Right renal pelvis (tissue), 4 donors: ENCODE data around the gene SURF1. TPM values are rescaled to one million over a fixed set of nuclear protein-coding genes. Genes with fewer than 3 reads are reported as not detected.
"Not testable (repeated sequence)": the region's sequence is repeated elsewhere in the genome, so short reads cannot be mapped to it uniquely, and the experiment has no call there.

ENCODE experiments used
- DNase-seq, 4 donors: peaks; one replicate each; pipeline ENCODE4 v3.0.0-alpha.2; 2013; ENCODE audit warnings: low read depth in 4 of 4, low spot score in 3 of 4, missing footprints in 1 of 4
- polyA plus RNA-seq, 4 donors: library from polyadenylated mRNA; unstranded; fragments of 120-200 nt; gene quantifications; one replicate each; pipeline ENCODE4 v1.2.1, GENCODE V29; 2013; ENCODE audit not compliant: insufficient read length in 4 of 4

The SURF1 gene
- polyA plus RNA-seq, 4 donors = 33.8 to 53.0 (median 42.4) TPM

DNA sequence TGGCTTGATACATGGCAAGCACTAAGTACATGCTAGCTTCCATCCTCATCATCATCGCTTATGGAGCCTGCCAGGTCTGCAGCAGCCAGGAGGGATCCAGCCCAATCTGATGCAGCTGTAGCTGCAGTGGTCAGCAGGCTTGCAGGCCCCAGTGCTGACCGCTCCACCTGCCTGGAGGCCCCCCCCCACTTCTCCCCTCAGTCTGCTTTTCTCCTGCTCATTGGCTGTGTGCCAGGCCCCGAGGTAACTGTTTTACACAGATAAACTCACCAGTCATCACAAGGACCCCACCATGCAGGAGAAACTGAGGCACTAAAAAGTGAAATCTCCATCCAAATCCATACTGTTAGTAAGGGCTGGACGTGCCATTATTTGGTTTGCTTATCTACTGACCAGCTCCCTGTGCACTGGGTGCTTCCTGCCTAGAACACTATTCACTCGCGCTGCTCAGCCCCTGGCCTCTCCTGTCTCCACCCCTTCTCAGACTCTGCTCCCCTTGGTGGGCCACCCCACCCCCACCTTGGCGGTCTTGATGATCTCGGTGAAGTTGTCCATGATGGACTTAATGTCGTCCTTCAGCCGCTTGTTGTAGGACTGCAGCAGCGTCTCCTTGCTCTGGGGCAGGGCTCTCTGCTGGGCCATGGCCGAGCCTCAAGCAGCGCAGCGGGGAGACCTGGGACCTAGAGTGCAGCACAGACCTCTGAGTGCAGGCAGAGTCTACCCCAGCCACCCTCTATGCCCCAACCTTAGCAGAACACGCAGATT is 10.1 kb downstream of the SURF1 start:
- DNase-seq = no peak

DNA sequence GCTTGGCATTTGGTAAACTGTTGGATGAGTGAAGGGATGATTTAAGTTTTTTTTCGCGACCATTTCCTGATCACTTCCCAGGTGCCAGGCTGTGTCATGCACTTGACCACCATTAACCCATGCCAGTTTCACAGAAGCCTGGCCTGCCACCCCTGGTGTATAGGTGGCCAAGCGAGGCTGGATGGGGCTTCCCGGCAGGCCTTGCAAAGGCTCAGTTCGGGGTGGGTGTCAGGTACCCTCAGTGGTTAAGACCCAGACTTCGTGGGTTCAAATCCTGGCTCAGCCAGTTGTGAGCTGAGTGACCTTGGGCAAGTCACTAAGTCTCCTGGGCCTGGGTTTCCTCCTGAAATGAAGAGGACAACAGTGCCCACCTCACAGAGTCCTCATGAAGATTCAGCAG is 10.7 kb downstream of the SURF1 start:
- no peak for DNase-seq

DNA sequence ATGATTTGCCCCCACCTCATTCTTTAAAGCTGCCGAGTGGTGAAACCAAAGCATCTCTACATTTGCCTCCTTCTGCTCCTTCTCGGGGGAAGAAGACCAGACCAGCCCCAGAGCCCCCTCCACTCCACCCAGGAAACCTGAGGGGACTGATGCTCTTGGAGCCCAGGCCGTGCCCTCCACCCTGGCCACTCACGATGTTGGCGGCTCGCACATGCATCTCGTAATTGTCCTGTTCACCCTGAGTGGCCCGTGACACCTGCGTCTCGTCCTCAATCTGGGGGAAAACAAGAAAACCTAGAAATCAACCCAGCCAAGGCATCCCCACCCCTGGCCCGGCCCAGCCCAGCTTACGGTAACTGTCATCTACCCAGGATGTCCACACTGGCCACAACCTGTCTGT is 11.3 kb downstream of the SURF1 start:
- DNase-seq = no peak

DNA sequence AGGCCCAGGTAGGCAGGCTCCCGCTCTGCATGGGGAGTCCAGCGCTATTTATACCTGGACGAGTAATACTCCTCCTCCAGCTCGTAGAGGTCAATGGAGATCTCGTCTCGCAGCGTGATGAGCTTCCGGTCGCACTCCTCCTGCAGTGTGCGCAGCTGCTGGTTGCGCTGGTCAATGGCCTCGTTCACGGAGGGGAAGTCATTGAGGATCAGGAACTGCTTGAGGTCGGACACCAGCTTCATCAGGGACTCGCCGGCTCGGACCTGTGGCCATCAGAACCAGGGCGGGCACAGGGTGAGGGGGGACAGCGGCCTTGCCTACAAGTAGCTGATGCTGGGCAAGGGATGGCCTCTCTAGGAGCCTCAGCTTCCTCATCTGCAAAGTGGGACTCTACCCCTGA is 12.2 kb downstream of the SURF1 start:
- DNase-seq = no peak

DNA sequence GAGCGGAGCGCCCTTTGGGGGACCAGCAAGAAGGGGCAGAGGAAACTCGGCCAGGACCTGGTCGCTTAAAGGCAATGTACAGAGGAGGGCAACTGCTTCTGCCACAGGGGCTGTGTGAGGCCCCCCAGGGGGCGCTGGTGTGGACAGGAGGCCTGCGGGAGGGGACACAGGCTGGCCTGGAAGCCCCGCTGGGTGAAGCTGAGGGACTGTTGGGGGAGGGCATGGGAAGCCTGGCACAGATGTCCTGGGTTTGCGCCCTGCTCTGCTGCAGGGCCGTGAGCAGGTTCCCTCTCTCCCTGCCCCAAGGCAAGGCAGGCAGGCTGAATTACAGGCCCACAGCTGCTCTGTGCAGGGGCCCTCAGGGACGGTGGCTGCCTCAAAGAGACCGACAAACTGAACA is 13.7 kb downstream of the SURF1 start:
- no peak for DNase-seq

DNA sequence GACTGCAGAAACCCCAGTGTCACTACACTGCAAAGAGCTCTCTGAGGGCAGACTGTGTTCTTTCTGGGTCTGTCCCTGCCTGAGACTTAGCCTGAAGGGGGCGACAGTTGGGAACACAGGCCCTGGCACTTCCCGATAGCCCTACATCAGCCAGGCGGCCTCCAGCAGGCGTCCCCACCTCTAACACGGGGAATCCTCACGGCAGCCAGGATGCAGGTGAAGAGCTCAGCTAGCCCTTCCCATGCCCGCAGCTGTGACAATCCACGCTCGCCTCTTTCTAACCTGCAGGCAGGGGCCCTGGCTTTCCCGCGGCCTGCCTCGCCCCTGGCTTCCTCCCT is 14.2 kb downstream of the SURF1 start:
- DNase-seq = no peak

DNA sequence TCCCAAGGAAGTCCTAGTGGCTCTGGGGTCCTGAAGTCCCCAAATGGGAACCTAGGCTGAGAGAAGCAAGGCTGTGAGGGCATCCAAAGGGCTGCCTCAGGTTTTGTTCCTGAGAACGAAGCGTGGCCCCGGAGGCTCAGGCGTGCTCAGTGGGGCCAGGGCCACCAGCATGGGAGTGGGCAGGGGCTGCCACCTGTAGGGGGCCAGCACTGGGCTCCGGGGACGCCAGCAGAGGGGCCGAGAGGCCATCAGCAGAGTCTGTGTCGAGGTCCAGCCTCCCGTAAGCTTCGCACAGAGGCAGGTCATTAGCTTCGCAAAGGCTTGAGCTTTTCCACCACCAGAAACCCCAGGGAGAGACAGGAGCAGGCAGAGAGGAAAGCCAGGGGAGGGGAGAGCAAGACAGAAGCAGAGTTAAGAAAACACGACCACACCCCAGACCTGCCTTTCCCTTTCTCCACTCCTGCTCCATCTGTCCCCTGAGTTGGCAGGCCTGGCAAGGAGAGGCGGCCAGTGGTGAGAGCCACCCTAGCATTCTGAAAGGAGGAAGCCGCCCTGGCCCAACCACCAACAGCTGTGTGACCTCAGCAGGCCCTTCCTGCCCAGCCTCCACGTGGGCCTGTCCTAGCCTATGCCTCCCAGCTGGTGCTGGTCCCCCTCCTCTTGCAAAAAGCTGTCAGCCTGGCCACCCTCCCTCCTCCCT is 14.8 kb downstream of the SURF1 start:
- DNase-seq = no peak

DNA sequence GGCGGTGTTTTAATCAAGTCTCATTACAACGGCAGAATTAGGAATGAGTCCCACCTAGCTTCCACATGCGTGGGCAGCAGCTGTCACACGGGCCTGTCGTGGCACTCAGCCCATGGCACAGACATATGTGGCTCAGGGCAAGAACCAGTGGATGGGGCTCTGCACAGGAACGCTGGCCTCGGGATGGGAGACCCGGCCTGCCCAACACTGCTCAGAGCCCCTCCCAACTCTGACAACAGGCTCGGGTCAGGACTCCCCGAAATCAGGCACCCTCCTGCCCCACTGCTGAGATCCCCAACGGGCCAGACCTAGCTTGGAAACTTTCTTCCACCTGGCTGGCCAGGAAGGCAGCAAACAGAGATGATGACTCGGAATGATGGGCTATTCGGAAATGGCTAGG is 15.4 kb downstream of the SURF1 start:
- DNase-seq = no peak

DNA sequence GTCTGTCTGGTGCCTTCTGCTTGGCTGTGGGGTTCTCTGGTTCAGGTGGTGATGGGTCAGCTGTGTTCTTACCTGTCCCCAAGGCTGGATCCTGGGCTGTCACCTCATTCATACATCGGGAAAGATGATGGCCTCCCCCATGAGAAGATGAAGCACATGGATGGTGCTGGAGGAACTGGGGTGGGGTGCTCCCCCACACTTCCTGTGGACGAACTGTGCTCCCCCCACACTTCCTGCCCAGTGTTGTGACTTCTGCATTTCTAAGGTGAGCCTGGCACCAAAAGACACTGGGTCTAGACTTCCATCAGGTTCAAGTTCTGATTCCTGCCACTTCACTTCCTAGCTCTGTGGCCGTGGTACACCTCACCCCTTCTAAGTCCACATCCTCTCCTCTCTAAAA is 16.0 kb downstream of the SURF1 start:
- DNase-seq = no peak

DNA sequence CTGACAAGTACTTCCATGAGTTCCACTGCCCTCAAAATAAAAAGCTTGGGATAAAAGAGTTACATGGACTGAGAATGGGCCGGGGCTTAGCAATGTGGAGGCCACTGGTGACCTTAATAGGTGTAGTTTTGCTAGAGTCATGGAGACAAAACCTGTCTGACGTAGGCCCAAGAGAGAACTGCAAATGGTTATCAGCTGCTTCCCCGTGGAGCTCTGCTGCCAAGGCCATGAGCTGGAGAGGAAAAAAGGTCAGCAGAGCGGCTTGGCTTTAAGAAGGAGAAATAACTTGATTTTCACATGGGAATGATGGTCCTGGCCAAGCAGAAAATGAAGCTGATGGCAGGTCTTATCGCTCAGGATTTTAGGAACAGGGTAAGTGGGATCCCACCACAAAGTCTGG is 16.6 kb downstream of the SURF1 start:
- no peak for DNase-seq

DNA sequence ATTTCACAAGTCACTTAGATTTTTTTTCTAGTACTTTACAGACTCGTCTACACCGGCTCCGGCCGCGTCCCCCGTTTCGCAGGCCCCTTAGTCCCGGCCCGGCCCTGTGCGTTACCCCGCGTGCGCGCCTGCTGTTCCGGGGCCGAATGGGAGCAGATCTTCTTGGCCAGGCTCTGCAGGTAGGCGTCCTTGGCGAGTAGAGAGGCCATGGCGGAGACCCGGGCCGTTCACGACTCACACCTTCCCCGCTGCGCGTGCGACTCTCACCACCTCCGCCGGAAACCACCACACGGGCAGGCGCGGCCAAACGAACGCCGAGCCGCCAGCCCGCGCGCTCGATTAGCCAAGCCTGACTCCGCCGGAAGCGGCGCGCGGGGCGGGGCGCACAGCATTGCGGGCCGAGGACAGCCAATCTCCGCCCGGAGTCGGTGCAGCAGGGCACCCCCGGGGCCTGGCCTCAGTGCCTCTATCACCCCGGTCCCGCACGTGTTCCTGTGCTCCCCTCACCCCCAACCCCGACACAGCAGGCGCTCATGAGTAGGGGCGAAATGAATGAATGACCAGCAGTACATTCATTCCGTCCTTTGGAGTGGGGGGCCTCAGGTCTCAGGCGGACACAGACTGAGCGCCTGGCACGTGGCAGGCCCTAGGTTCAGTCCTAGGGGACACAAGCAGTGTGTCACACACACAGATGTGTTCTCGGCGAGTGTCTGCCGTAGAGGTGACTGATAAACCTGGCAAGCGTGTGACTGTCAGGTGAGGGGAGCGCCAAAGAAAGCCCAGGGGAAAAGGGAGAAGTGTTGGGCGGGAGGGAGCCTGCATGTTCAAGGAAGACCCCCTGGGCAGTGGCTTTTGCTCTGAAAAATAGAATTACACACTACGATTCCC is 20.1 kb downstream of the SURF1 start, which contains the start of gene SURF6:
TSS of gene SURF6 (minus strand) at position 265 of the 888 bp plus-strand sequence. CDS start at position 209, 56 bp downstream.
- peak; percentile 68 to 81 (median 74) for DNase-seq

DNA sequence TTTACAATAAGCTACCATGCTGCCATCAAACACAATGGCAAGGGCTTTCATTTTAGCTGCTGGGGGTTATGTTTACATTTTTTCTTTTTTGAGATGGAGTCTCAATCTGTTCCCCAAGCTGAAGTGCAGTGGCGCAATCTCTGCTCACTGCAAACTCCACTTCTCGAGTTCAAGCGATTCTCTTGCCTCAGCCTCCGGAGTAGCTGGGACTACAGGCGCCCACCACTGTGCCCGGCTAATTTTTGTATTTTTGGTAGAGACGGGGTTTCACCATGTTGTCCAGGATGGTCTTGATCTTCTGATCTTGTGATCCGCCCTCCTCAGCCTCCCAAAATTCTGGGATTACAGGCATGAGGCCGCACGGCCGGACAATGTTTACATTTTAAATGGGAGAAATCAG is 21.4 kb downstream of the SURF1 start:
- not testable (repeated sequence) for DNase-seq

DNA sequence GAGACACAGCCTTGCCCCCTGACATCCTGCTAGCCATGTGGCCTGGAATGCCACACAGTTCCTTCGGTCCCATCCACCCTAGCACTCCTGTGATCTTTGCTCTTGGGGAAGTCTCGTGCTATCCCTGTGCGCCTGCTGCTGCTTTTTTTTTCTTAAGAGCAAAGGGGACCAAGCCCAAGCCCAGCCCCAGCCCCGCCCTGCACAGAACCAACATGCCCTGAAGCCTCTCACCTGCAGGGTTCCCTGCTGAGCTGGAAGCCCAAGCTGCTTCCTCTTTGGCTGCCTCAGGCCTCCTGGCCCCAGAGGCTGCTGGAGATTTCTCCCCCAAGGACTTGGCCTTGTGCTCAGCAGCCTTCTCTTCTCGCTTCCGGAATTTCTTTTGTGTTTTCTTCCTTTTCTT is 22.1 kb downstream of the SURF1 start:
- no peak for DNase-seq

DNA sequence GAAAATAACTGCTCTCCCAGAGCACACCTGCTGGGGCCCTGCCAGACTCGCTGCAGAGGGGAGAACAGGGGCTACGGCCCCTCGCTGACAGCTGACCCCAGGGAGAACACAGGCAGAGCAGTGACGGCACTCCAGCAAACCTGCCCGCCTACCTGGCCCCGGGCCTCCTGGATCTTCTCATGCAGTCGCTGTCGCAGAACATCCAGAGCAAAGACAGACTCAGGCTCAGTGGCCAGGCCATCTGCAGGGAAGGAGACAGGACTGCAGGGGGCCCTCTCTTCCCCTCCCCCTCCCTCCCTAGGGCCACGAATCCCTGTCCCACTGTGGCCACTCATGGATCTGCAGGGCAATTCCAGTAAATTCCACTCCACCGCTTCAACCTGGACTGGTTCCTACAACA is 22.7 kb downstream of the SURF1 start:
- no peak for DNase-seq

DNA sequence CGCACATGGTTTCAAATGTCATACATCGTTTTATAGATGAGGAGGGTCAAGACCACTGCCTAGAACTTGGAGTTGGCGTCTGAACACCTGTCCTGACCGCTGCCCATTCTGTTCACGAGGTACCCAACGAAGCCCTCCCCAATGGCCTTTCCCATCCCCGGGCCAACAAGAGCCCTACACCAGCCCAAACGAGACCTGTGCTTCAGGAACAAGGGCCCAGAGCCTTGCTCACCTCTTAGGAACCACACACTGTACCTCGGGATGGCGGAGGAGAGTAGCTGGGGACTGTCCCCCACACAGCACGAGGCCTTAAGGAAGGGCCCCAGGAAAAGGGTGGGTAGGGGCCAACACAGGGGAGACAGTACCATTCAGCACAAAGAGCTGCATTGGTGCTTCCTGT is 23.3 kb downstream of the SURF1 start:
- DNase-seq = no peak

DNA sequence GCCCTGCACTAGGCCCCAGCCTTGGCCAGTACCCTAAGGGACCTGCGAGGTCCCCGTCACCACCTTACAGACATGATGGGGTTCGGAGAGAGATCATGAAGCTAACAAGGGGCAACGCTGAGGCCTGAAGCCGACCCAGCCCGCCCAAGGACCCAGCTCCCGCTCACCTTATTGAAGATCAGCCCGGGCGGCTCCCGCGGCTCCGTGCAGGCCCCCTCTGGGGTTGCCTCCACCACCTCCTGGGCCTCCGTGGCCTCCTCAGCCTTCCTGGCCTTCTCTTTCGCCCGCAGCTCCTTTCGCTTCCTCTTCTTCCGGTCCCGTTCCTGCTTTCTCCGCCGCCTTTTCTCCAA is 23.9 kb downstream of the SURF1 start:
- DNase-seq = no peak

DNA sequence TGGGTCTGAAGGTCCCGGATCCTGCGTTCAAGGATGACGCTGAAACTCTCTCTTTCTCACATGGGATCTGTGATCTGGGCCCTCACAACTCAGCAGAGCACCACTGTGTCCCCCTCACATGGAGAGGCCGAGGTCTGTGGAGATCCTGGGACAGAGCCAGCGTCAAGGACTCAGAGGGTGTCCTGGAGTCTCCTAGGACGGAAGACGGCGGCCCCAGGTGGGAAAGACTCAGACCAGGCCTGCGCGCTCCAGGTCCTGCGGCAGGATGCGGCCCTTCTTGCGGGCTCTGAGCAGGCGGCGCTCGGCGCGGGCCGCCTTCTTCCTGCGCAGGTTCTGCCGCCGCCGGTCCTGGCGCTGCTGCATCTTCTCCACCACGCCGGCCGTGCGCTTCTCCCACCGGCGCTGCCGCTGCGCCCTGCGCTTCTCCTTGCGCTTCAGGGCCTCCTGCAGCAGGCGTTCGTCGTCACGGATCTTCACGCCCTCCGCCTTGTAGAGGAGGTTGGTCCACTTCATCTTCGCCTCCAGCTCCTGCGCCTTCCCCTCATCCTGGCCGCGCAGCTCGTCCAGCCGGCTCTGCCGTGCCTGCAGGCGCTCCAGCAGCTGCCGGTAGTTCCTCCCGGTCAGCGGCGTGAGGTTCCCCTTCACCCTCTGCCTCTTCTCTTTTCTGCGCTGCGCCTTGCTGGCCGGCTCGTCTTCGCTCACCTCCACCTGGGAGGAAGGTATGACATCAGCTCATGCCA is 24.5 kb downstream of the SURF1 start:
- DNase-seq = no peak

DNA sequence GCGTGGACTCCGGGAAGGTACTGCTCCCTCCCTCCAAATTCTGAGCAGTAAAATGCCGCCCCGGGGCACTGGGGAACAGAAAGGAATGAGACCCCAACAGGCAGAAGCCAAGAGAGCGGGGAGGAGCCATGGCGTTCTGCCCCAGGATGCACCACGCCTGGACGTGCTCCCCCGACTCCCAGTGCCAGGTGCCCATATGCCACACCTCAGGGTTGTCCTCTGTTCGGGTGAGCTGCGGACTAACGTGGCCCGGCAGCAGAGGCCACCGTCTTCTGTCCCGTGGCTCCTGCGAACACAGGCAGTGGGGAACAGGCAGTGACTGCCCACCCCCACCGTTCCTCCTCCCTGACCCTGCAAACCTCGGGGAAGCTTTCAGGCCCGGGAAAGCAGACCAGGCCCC is 25.1 kb downstream of the SURF1 start:
- DNase-seq = no peak

DNA sequence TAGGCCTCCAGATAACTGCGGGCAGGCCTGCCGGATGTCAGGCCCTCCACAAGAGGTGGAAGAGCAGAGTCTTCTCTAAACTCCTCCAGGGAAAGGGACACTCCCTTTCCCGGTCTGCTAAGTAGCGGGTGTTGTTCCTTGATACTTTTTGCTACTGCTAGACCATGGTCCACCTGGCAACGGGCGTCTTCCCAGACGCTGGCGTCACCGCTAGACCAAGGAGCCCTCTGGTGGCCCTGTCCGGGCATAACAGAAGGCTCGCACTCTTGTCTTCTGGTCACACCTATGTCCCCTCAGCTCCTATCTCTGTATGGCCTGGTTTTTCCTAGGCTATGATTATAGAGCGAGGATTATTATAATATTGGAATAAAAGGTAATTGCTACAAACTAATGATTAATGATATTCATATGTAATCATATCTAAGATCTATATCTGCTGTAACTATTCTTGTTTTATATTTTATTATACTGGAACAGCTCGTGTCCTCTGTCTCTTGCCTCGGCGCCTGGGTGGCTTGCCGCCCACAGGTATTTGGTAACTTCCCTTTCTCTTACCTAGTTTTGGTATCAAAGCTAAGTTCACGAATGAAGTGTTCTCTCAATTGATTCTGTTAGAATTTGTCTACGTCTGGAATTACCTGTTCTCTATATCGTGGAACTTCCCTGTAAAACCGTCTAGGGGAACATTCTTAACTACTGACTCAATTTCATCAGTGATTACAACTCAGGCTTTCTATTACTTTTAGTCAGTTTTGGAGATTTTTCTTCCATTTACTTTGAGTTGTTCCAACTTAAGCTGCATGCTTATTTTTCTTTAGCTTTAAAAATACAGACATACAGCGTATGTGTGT is 26.8 kb downstream of the SURF1 start:
- DNase-seq = not testable (repeated sequence)
